Activated gamma-delta T cell treated with anti-CD3 and anti-CD28 coated beads, Interleukin-2, amount 50 U/mL, for 16 hours (primary cell): ENCODE measurements around the gene SGMS2.

Experiments
- DNase-seq: peaks from one replicate; pipeline ENCODE4 v3.0.0-alpha.2; 2020; ENCODE audit warnings: low read depth

The SGMS2 gene

GRCh38 chr4:107828315-107829090 is 3.8 kb downstream of the SGMS2 start:
- no peak for DNase-seq

GRCh38 chr4:107831140-107831539 is 6.4 kb downstream of the SGMS2 start:
- no peak for DNase-seq

- no peak for DNase-seq
These were observed 7.6 kb downstream of the SGMS2 start for GRCh38 chr4:107832275-107832807.

GRCh38 chr4:107834241-107834794 is 9.6 kb downstream of the SGMS2 start:
- no peak for DNase-seq

GRCh38 chr4:107835406-107835805 is 10.7 kb downstream of the SGMS2 start:
- no peak for DNase-seq

- DNase-seq: no peak
These were observed 12.6 kb downstream of the SGMS2 start for GRCh38 chr4:107837317-107837716.

- DNase-seq: no peak
These were observed 13.3 kb downstream of the SGMS2 start for GRCh38 chr4:107837776-107838618.

- no peak for DNase-seq
These were observed 14.3 kb downstream of the SGMS2 start for GRCh38 chr4:107838861-107839565.

GRCh38 chr4:107843391-107843790 is 18.7 kb downstream of the SGMS2 start:
- no peak for DNase-seq

- DNase-seq: no peak
These were observed 20.9 kb downstream of the SGMS2 start for GRCh38 chr4:107845681-107846080.

- no peak for DNase-seq
These were observed 25.7 kb downstream of the SGMS2 start for GRCh38 chr4:107850438-107850837.

GRCh38 chr4:107853444-107854355 is 29.0 kb downstream of the SGMS2 start:
- DNase-seq: no peak

GRCh38 chr4:107854356-107855022 is 29.8 kb downstream of the SGMS2 start:
- DNase-seq: no peak

GRCh38 chr4:107855723-107856122 is 31.0 kb downstream of the SGMS2 start:
- DNase-seq: no peak

GRCh38 chr4:107856901-107857300 is 32.2 kb downstream of the SGMS2 start:
- no peak for DNase-seq

GRCh38 chr4:107857741-107858140 is 33.0 kb downstream of the SGMS2 start:
- no peak for DNase-seq

GRCh38 chr4:107858158-107858742 is 33.5 kb downstream of the SGMS2 start:
- no peak for DNase-seq

GRCh38 chr4:107862658-107863057 is 37.9 kb downstream of the SGMS2 start:
- no peak for DNase-seq

GRCh38 chr4:107863416-107863815 is 38.7 kb downstream of the SGMS2 start:
- no peak for DNase-seq

GRCh38 chr4:107863850-107864371 is 39.2 kb downstream of the SGMS2 start:
- no peak for DNase-seq
